ENCODE data around the gene CBL.

CBL gene

GRCh38 chr11:119205080-119205479 is 1.1 kb upstream of the CBL start:
- H3K9me3 ChIP-seq (ENCODE audit: control insufficient read depth, insufficient read depth, low read depth, low read length), result no peaks in the 10 kb centered on the region
- H3K4me3 ChIP-seq (ENCODE audit: low read depth, low read length), result no peak overlapping the region
- no peaks in the 10 kb centered on the region for H3K36me3 ChIP-seq (ENCODE audit: control insufficient read depth in 2 of 2, insufficient read depth in 1 of 2, low read length in 2 of 2)
- ChIA-PET POLR2A (interaction anchor here (1.3 to 3.1 kb wide), 4 partner anchors 45 to 137 kb away, joined by 3 to 19 read pairs (median 6); partner anchors contain the start of genes MCAM and VPS11), CTCF (interaction anchor here (0.6 to 3.5 kb wide), 29 partner anchors 8 to 1801 kb away, joined by 3 to 26 read pairs (median 4); partner anchors contain the start of genes DPAGT1 and HMBS)
- H3K27ac ChIP-seq (ENCODE audit: extremely low read depth, low read depth, low read length), result no peak overlapping the region
- peaks cover 10% of the 10 kb centered on the region; the same call in 1 of the 2 replicates for H3K4me1 ChIP-seq (ENCODE audit: control insufficient read depth, insufficient read depth, low read length)
- TF ChIP-seq ZNF311 (tag by site-specific recombination; IDR thresholded peaks at IDR 0.05; ENCODE audit: borderline replicate concordance), result no peak
- TF ChIP-seq ZNF366 (tag by site-specific recombination; conservative IDR thresholded peaks at IDR 0.05), result no peak
- TF ChIP-seq ZBTB7A (tag by site-specific recombination; IDR thresholded peaks at IDR 0.05; ENCODE audit: low read depth), result no peak
- no peak for TF ChIP-seq ZXDB (tag by site-specific recombination; IDR thresholded peaks at IDR 0.05)
- no peak for TF ChIP-seq ZSCAN5A (tag by site-specific recombination; IDR thresholded peaks at IDR 0.05)
- TF ChIP-seq ZBTB26 (tag by site-specific recombination; optimal IDR thresholded peaks at IDR 0.05), result no peak
- no peak for TF ChIP-seq ZBTB1 (tag by site-specific recombination; IDR thresholded peaks at IDR 0.05)
- TF ChIP-seq ZNF2 (tag by site-specific recombination; IDR thresholded peaks at IDR 0.05), result no peak
- TF ChIP-seq BCL11B (tag by site-specific recombination; IDR thresholded peaks at IDR 0.05; ENCODE audit: low read depth), result no peak
- no peak for TF ChIP-seq REST (tag by site-specific recombination; IDR thresholded peaks at IDR 0.05)
- no peak for TF ChIP-seq ZNF704 (tag by site-specific recombination; IDR thresholded peaks at IDR 0.05)
- TF ChIP-seq ZNF510 (tag by site-specific recombination; IDR thresholded peaks at IDR 0.05; ENCODE audit: insufficient replicate concordance), result no peak
- TF ChIP-seq ZNF501 (tag by site-specific recombination; IDR thresholded peaks at IDR 0.05), result no peak

- CTCF ChIA-PET, result interaction anchor here (0.6 to 3.5 kb wide), 33 partner anchors 11 to 327 kb away, joined by 3 to 26 read pairs (median 4); no protein-coding TSS in a partner anchor
- peaks cover 10% of the 10 kb centered on the region; the same call in 1 of the 2 replicates for H3K4me1 ChIP-seq (ENCODE audit: control insufficient read depth, insufficient read depth, low read length)
- POLR2A ChIA-PET, result interaction anchor here (0.5 to 3.1 kb wide), 16 partner anchors 23 to 477 kb away, joined by 3 to 19 read pairs (median 4); partner anchors contain the start of genes HINFP, HMBS, MCAM and RNF26
- TF ChIP-seq ZBTB26 (tag by site-specific recombination; optimal IDR thresholded peaks at IDR 0.05) (peak; percentile 56), ZNF138 (tag by site-specific recombination; IDR thresholded peaks at IDR 0.05; ENCODE audit: borderline replicate concordance) (no peak), ZNF398 (tag by site-specific recombination; IDR thresholded peaks at IDR 0.05) (peak; percentile 46; the same call in 1 of the 2 replicates), SP3 (tag by site-specific recombination; IDR thresholded peaks at IDR 0.05) (0 out of 2 replicates have a peak, but pooled peaks have one; percentile 30), ZBTB48 (tag by site-specific recombination; IDR thresholded peaks at IDR 0.05) (peak; percentile 23; the same call in 1 of the 2 replicates), ZNF701 (tag by site-specific recombination; IDR thresholded peaks at IDR 0.05) (no peak), KLF9 (tag by site-specific recombination; IDR thresholded peaks at IDR 0.05; ENCODE audit: low read depth) (peak; percentile 35; the same call in 1 of the 2 replicates), ZNF350 (tag by site-specific recombination; IDR thresholded peaks at IDR 0.05) (no peak), ZNF341 (tag by site-specific recombination; IDR thresholded peaks at IDR 0.05; ENCODE audit: low read depth) (peak; percentile 69), KLF8 (tag by site-specific recombination; IDR thresholded peaks at IDR 0.05) (0 out of 2 replicates have a peak, but pooled peaks have one; percentile 6)
Measured at GRCh38 chr11:119206511-119207414, 624 bp downstream of the CBL start.

More at GRCh38 chr11:119206511-119207414, 624 bp downstream of the CBL start:
- no peaks in the 10 kb centered on the region for H3K36me3 ChIP-seq (ENCODE audit: control insufficient read depth in 2 of 2, insufficient read depth in 1 of 2, low read length in 2 of 2)
- H3K4me3 ChIP-seq (ENCODE audit: low read depth, low read length), result peak overlapping the region; percentile 68
- no peaks in the 10 kb centered on the region for H3K9me3 ChIP-seq (ENCODE audit: control insufficient read depth, insufficient read depth, low read depth, low read length)
- peak overlapping the region; percentile 87 for H3K27ac ChIP-seq (ENCODE audit: extremely low read depth, low read depth, low read length)
